HepG2 (cell line): ENCODE data around the gene SPINDOC. TPM values are rescaled to one million over a fixed set of nuclear protein-coding genes. Genes with fewer than 3 reads are reported as not detected.

ENCODE experiments used
- ATAC-seq: fragments of 200-7000 bp; cut with Tn5 transposase; 3 replicates; pipeline ENCODE4 v1.9.1; 2020; ENCODE audit warnings: mild to moderate bottlenecking, moderate library complexity
- BruUV-seq: library from RNA; stranded (reverse); fragments of 400-500 nt; replicated peaks from 2 replicates; lab custom pipeline; 2021; lab: Mats Ljungman, UMichigan
- CTCF ChIA-PET: fragments of 300-600 bp; formaldehyde crosslinking; extraction: SDS; loops from one replicate; lab custom pipeline; 2021; ENCODE audit warnings: low total read pairs, inconsistent platforms, low intra/inter-chr PET ratio; lab: Yijun Ruan, JAX
- POLR2A ChIA-PET: fragments of 350-600 bp; sonication (Branson Sonifier 250); formaldehyde crosslinking; loops from one replicate; lab custom pipeline; 2020; ENCODE audit warnings: antibody characterized with exemption, inconsistent platforms; lab: Yijun Ruan, JAX
- DNase-seq: peaks from one replicate; pipeline ENCODE4 v3.0.0-alpha.2; 2015; ENCODE audit warnings: low spot score
- FAIRE-seq: peaks from 3 replicates; lab custom pipeline; 2011; peaks lifted over from hg19 to GRCh38; lab: Jason Lieb, UNC
- H2AFZ ChIP-seq: one replicate; pipeline ENCODE4 v1.6.1; 2011; ENCODE audit warnings: low read length, inconsistent platforms
- H3K27ac ChIP-seq: fragments of 300-600 bp; 3 replicates; pipeline ENCODE4 v1.8.0; 2011; ENCODE audit warnings: mixed run types, mild to moderate bottlenecking, mixed read lengths, low read length, inconsistent platforms; ENCODE audit not compliant: insufficient read depth; ENCODE audit errors: extremely low read length
- H3K27me3 ChIP-seq, 2 experiments: fragments of 200-600 bp in 1 of 2; 2 replicates in 1 of 2; 3 replicates in 1 of 2; pipeline versions ENCODE4 v1.6.0 to v1.8.0; 2011; ENCODE audit warnings: low read length in 2 of 2, mild to moderate bottlenecking in 2 of 2, moderate library complexity in 2 of 2, inconsistent platforms in 1 of 2; ENCODE audit not compliant: insufficient read depth in 2 of 2, control insufficient read depth in 1 of 2
- H3K36me3 ChIP-seq, 2 experiments: fragments of 200-600 bp in 1 of 2; replicated peaks in 1 of 2; 2 replicates in 1 of 2; 3 replicates in 1 of 2; pipeline versions ENCODE4 v1.5.1 to v1.8.0; 2011; ENCODE audit warnings: low read length in 2 of 2, inconsistent platforms in 1 of 2; ENCODE audit not compliant: insufficient read depth in 2 of 2, control insufficient read depth in 1 of 2
- H3K4me1 ChIP-seq: 2 replicates; pipeline ENCODE4 v1.5.1; 2012; ENCODE audit warnings: low read length, inconsistent platforms; ENCODE audit not compliant: insufficient read depth
- H3K4me2 ChIP-seq: 2 replicates; pipeline ENCODE4 v1.6.0; 2011; ENCODE audit warnings: low read depth, low read length, inconsistent platforms
- H3K4me3 ChIP-seq, 3 experiments: fragments of 200-600 bp in 1 of 3; sonication (generic), shearing (Covaris generic) in 1 of 3; replicated peaks in 1 of 3; 2 replicates each; pipeline ENCODE4 v1.5.1; 2011 to 2016; ENCODE audit warnings: low read length in 3 of 3, inconsistent platforms in 2 of 3, low read depth in 2 of 3, mild to moderate bottlenecking in 2 of 3, control low read depth in 1 of 3, mixed read lengths in 1 of 3; ENCODE audit not compliant: insufficient read depth in 1 of 3
- H3K79me2 ChIP-seq: one replicate; pipeline ENCODE4 v1.6.1; 2011; ENCODE audit warnings: low read length, inconsistent platforms; ENCODE audit not compliant: insufficient read depth
- H3K9ac ChIP-seq: 2 replicates; pipeline ENCODE4 v1.6.0; 2011; ENCODE audit warnings: mild to moderate bottlenecking, low read depth, low read length, inconsistent platforms; ENCODE audit not compliant: insufficient read depth
- H3K9me3 ChIP-seq: 2 replicates; pipeline ENCODE4 v1.5.1; 2012; ENCODE audit warnings: mild to moderate bottlenecking, low read length
- H4K20me1 ChIP-seq: 2 replicates; pipeline ENCODE4 v1.6.0; 2011; ENCODE audit warnings: inconsistent platforms, mild to moderate bottlenecking, low read length, moderate library complexity; ENCODE audit not compliant: insufficient read depth
- MIER2 ChIP-seq: IDR thresholded peaks from 2 replicates; pipeline ENCODE4 v1.6.1; 2016; ENCODE audit warnings: missing biosample characterization, missing genetic modification reagents
- MNT ChIP-seq: fragments of 450-650 bp; IDR thresholded peaks from 2 replicates; pipeline ENCODE4 v1.6.1; 2016
- MYC ChIP-seq: sonication (generic); formaldehyde crosslinking; IDR thresholded peaks from 2 replicates; pipeline ENCODE4 v1.9.0; 2021; ENCODE audit warnings: missing genetic modification reagents, borderline replicate concordance
- REPIN1 ChIP-seq: sonication (generic); formaldehyde crosslinking; IDR thresholded peaks from 2 replicates; pipeline ENCODE4 v1.8.0; 2022; ENCODE audit warnings: missing genetic modification reagents, low read depth, mild to moderate bottlenecking, borderline replicate concordance
- SRSF9 ChIP-seq: fragments of 200-400 bp; formaldehyde crosslinking; IDR thresholded peaks from 2 replicates; pipeline ENCODE4 v1.6.1; 2018; ENCODE audit warnings: borderline replicate concordance, mild to moderate bottlenecking, low read depth, low read length; ENCODE audit not compliant: insufficient read depth, poor library complexity, severe bottlenecking
- TARDBP ChIP-seq: sonication (generic); formaldehyde crosslinking; IDR thresholded peaks from 2 replicates; pipeline ENCODE4 v1.8.0; 2022; ENCODE audit warnings: mild to moderate bottlenecking, missing genetic modification reagents
- TFAP4 ChIP-seq: sonication (generic); IDR thresholded peaks from 2 replicates; pipeline ENCODE4 v1.6.1; 2016; ENCODE audit warnings: low read depth, borderline replicate concordance
- ZBTB37 ChIP-seq: sonication (generic); formaldehyde crosslinking; IDR thresholded peaks from 2 replicates; pipeline ENCODE4 v1.4.0; 2020; ENCODE audit warnings: mild to moderate bottlenecking, missing genetic modification reagents
- ZBTB7A ChIP-seq: sonication (generic); formaldehyde crosslinking; IDR thresholded peaks from 2 replicates; pipeline ENCODE4 v1.8.0; 2022; ENCODE audit warnings: mild to moderate bottlenecking, missing genetic modification reagents
- ZNF24 ChIP-seq: fragments of 450-650 bp; IDR thresholded peaks from 2 replicates; pipeline ENCODE4 v1.6.1; 2017; ENCODE audit warnings: antibody characterized with exemption, mild to moderate bottlenecking
- ZNF281 ChIP-seq: sonication (generic); formaldehyde crosslinking; IDR thresholded peaks from 2 replicates; pipeline ENCODE4 v1.4.0; 2020; ENCODE audit warnings: missing genetic modification reagents, borderline replicate concordance
- ZNF512 ChIP-seq: sonication (generic); formaldehyde crosslinking; IDR thresholded peaks from 2 replicates; pipeline ENCODE4 v1.4.0; 2020; ENCODE audit warnings: mild to moderate bottlenecking, missing genetic modification reagents
- ZNF598 ChIP-seq: sonication (generic); formaldehyde crosslinking; IDR thresholded peaks from 2 replicates; pipeline ENCODE4 v1.5.1; 2020; ENCODE audit warnings: mild to moderate bottlenecking, missing genetic modification reagents, borderline replicate concordance
- ZNF607 ChIP-seq: sonication (generic); formaldehyde crosslinking; IDR thresholded peaks from 2 replicates; pipeline ENCODE4 v1.5.1; 2020; ENCODE audit warnings: missing genetic modification reagents, mild to moderate bottlenecking, borderline replicate concordance
- ZNF772 ChIP-seq: sonication (generic); formaldehyde crosslinking; IDR thresholded peaks from 2 replicates; pipeline ENCODE4 v1.5.0; 2020; ENCODE audit warnings: mild to moderate bottlenecking, missing genetic modification reagents
- ZZZ3 ChIP-seq: sonication (generic); formaldehyde crosslinking; IDR thresholded peaks from 2 replicates; pipeline ENCODE4 v1.4.0; 2020; ENCODE audit warnings: missing genetic modification reagents, mild to moderate bottlenecking, borderline replicate concordance
- WGBS: methylation state at CpG from one replicate; pipeline ENCODE4 v1.1.6; 2017; ENCODE audit warnings: low lambda C conversion rate; 5-methylcytosine and 5-hydroxymethylcytosine counted together
- in situ Hi-C: cut with HindIII; loops from 2 replicates; pipeline ENCODE4 v1.10.0; 2017; ENCODE audit warnings: low pct_unique_long_range_greater_than_20kb; ENCODE audit not compliant: extremely low pct_ligation_motif_present
- intact Hi-C: fragments of 100-400 bp; cut with micrococcal nuclease; formaldehyde crosslinking; loops from one replicate; pipeline ENCODE4 v1.10.0; 2022; ENCODE audit not compliant: unreplicated experiment
- polyA plus RNA-seq, 8 experiments: library from polyadenylated mRNA; depleted of rRNA in 3 of 8; stranded (reverse) in 7 of 8; unstranded in 1 of 8; fragments of >200 nt; fragmentation: Illumina TruSeq in 4 of 8; extraction: Trizol in 4 of 8; gene quantifications; 2 replicates each; pipeline versions ENCODE4 v1.2.1 to v1.2.3, GENCODE V29; 2011 to 2016; ENCODE audit warnings: low read depth in 4 of 8, missing spikeins in 1 of 8, mixed read lengths in 1 of 8; ENCODE audit not compliant: insufficient read depth in 1 of 8
- total RNA-seq, 5 experiments: library from RNA; depleted of rRNA; stranded (reverse); fragments of >200 nt; fragmentation: Illumina TruSeq; extraction: Trizol; gene quantifications; 2 replicates each; pipeline ENCODE4 v1.2.3, GENCODE V29; 2016; ENCODE audit warnings: low read depth in 1 of 5

SPINDOC gene
- total and polyA plus RNA-seq, 2 of the 13 experiments (the other 11 are each of a cell fraction or from before 2014, with no cell fraction given) = 21.4 to 29.9 TPM

GRCh38 chr11:63853476-63853875 is 40.2 kb downstream of the SPINDOC start (continued):
- TF ChIP-seq SRSF9 (no peak), MYC (CRISPR knock-in tag) (no peak), ZZZ3 (CRISPR knock-in tag) (no peak), TARDBP (no peak), ZNF24 (no peak), TFAP4 (no peak)

- DNase-seq = no peak
- POLR2A ChIA-PET = no interaction called here
- no peak for TF ChIP-seq REPIN1 (CRISPR knock-in tag)
- TF ChIP-seq ZNF607 (CRISPR knock-in tag) = no peak
- TF ChIP-seq ZNF598 (CRISPR knock-in tag) = no peak
- no peak for TF ChIP-seq ZBTB37 (CRISPR knock-in tag)
- no peak for TF ChIP-seq ZNF772
- no peak for TF ChIP-seq ZNF281 (CRISPR knock-in tag)
- TF ChIP-seq ZNF512 (CRISPR knock-in tag) = no peak
- no peak for TF ChIP-seq ZBTB7A
- no peak for TF ChIP-seq MNT
- TF ChIP-seq MIER2 = no peak
Measured at GRCh38 chr11:63854696-63855095, 41.4 kb downstream of the SPINDOC start.

More at GRCh38 chr11:63854696-63855095, 41.4 kb downstream of the SPINDOC start:
- H3K4me1 ChIP-seq = peaks cover 55% of the 10 kb centered on the region
- ATAC-seq (no peak), FAIRE-seq (no peak)
- H3K9ac ChIP-seq = no peak overlapping the region
- in situ Hi-C loops (no loop called here), intact Hi-C loops (no loop called here)
- no peak overlapping the region for H3K4me2 ChIP-seq
- H3K4me3 ChIP-seq = no peak overlapping the region
- H3K36me3 ChIP-seq = no peaks in the 10 kb centered on the region; a peak in 1 of 5 replicates
- no peak overlapping the region for H3K27ac ChIP-seq
- no peaks in the 10 kb centered on the region for H3K27me3 ChIP-seq
- no peak overlapping the region for H2AFZ ChIP-seq
- WGBS = 100% methylated on average over 4 of the region's 4 CpGs
- no TSS peak for BruUV-seq
- no peaks in the 10 kb centered on the region for H4K20me1 ChIP-seq
- CTCF ChIA-PET = no interaction called here
- H3K9me3 ChIP-seq = no peaks in the 10 kb centered on the region
- peaks cover 31% of the 10 kb centered on the region for H3K79me2 ChIP-seq
